ENCODE results near the gene FOXJ1.

Gene FOXJ1

GRCh38 chr17:76138896-76139752 lies 1.9 kb downstream of the FOXJ1 start:
- no peak for FAIRE-seq
- DNase-seq (ENCODE audit: insufficient read length): no peak
- no peak for TF ChIP-seq TAF1 (IDR thresholded peaks at IDR 0.05; ENCODE audit: borderline replicate concordance, low read depth, low read length)
- TF ChIP-seq POLR2A (IDR thresholded peaks at IDR 0.05; ENCODE audit: low read depth, low read length): no peak
- no peak for TF ChIP-seq POLR2AphosphoS5 (IDR thresholded peaks at IDR 0.05; ENCODE audit: low read depth, low read length)

- no peak for DNase-seq (ENCODE audit: insufficient read length)
- TF ChIP-seq TAF1 (IDR thresholded peaks at IDR 0.05; ENCODE audit: borderline replicate concordance, low read depth, low read length): no peak
- TF ChIP-seq POLR2A (IDR thresholded peaks at IDR 0.05; ENCODE audit: low read depth, low read length): no peak
- no peak for TF ChIP-seq POLR2AphosphoS5 (IDR thresholded peaks at IDR 0.05; ENCODE audit: low read depth, low read length)
- FAIRE-seq: no peak
Measured at GRCh38 chr17:76138234-76138895, 2.7 kb downstream of the FOXJ1 start.

- DNase-seq (ENCODE audit: insufficient read length) (no peak), FAIRE-seq (no peak)
- no peak for TF ChIP-seq POLR2AphosphoS5 (IDR thresholded peaks at IDR 0.05; ENCODE audit: low read depth, low read length)
- no peak for TF ChIP-seq POLR2A (IDR thresholded peaks at IDR 0.05; ENCODE audit: low read depth, low read length)
- no peak for TF ChIP-seq TAF1 (IDR thresholded peaks at IDR 0.05; ENCODE audit: borderline replicate concordance, low read depth, low read length)
Measured at GRCh38 chr17:76137351-76138233, 3.5 kb downstream of the FOXJ1 start.

- TF ChIP-seq POLR2A (IDR thresholded peaks at IDR 0.05; ENCODE audit: low read depth, low read length): no peak
- no peak for TF ChIP-seq TAF1 (IDR thresholded peaks at IDR 0.05; ENCODE audit: borderline replicate concordance, low read depth, low read length)
- no peak for TF ChIP-seq POLR2AphosphoS5 (IDR thresholded peaks at IDR 0.05; ENCODE audit: low read depth, low read length)
- DNase-seq (ENCODE audit: insufficient read length) (no peak), FAIRE-seq (no peak)
Measured at GRCh38 chr17:76137001-76137350, 4.1 kb downstream of the FOXJ1 start.

- FAIRE-seq (no peak), DNase-seq (ENCODE audit: insufficient read length) (no peak)
- TF ChIP-seq POLR2A (IDR thresholded peaks at IDR 0.05; ENCODE audit: low read depth, low read length) (no peak), POLR2AphosphoS5 (IDR thresholded peaks at IDR 0.05; ENCODE audit: low read depth, low read length) (no peak), TAF1 (IDR thresholded peaks at IDR 0.05; ENCODE audit: borderline replicate concordance, low read depth, low read length) (no peak)
Measured at GRCh38 chr17:76136276-76137000, 4.6 kb downstream of the FOXJ1 start.

- DNase-seq (ENCODE audit: insufficient read length) (no peak), FAIRE-seq (no peak)
- TF ChIP-seq POLR2AphosphoS5 (IDR thresholded peaks at IDR 0.05; ENCODE audit: low read depth, low read length) (no peak), POLR2A (IDR thresholded peaks at IDR 0.05; ENCODE audit: low read depth, low read length) (no peak), TAF1 (IDR thresholded peaks at IDR 0.05; ENCODE audit: borderline replicate concordance, low read depth, low read length) (no peak)
Measured at GRCh38 chr17:76135810-76136188, 5.2 kb downstream of the FOXJ1 start.

- no peak for TF ChIP-seq POLR2AphosphoS5 (IDR thresholded peaks at IDR 0.05; ENCODE audit: low read depth, low read length)
- no peak for TF ChIP-seq POLR2A (IDR thresholded peaks at IDR 0.05; ENCODE audit: low read depth, low read length)
- TF ChIP-seq TAF1 (IDR thresholded peaks at IDR 0.05; ENCODE audit: borderline replicate concordance, low read depth, low read length): no peak
Measured at GRCh38 chr17:76134911-76135809, 5.9 kb downstream of the FOXJ1 start.

GRCh38 chr17:76132574-76133338 lies 8.3 kb downstream of the FOXJ1 start:
- TF ChIP-seq POLR2AphosphoS5 (IDR thresholded peaks at IDR 0.05; ENCODE audit: low read depth, low read length): no peak
- no peak for TF ChIP-seq POLR2A (IDR thresholded peaks at IDR 0.05; ENCODE audit: low read depth, low read length)
- TF ChIP-seq TAF1 (IDR thresholded peaks at IDR 0.05; ENCODE audit: borderline replicate concordance, low read depth, low read length): no peak
- DNase-seq (ENCODE audit: insufficient read length) (no peak), FAIRE-seq (no peak)

More at GRCh38 chr17:76134911-76135809, 5.9 kb downstream of the FOXJ1 start:
- DNase-seq (ENCODE audit: insufficient read length) (no peak), FAIRE-seq (peak; percentile 71)

Data from GM12892 (cell line).